IMR-90 (cell line): ENCODE measurements around the gene STARD10.

ENCODE experiments used
- MAFK ChIP-seq: IDR thresholded peaks from 2 replicates; pipeline ENCODE4 v1.6.1; 2012; ENCODE audit warnings: low read depth, low read length, improper control_type of control experiment
- NFE2L2 ChIP-seq: fragments of 150-350 bp; IDR thresholded peaks from 2 replicates; pipeline ENCODE4 v1.6.1; 2016; ENCODE audit warnings: low read depth, mild to moderate bottlenecking, low read length
- POLR2A ChIP-seq: IDR thresholded peaks from 2 replicates; pipeline ENCODE4 v1.6.1; 2012; ENCODE audit warnings: mild to moderate bottlenecking, low read depth, low read length
- TF ChIP-seq, protein P1 (sequence below): conservative IDR thresholded peaks from 2 replicates; pipeline ENCODE4 v1.5.1; 2012; ENCODE audit warnings: mild to moderate bottlenecking, low read depth, low read length, improper control_type of control experiment

DNA sequence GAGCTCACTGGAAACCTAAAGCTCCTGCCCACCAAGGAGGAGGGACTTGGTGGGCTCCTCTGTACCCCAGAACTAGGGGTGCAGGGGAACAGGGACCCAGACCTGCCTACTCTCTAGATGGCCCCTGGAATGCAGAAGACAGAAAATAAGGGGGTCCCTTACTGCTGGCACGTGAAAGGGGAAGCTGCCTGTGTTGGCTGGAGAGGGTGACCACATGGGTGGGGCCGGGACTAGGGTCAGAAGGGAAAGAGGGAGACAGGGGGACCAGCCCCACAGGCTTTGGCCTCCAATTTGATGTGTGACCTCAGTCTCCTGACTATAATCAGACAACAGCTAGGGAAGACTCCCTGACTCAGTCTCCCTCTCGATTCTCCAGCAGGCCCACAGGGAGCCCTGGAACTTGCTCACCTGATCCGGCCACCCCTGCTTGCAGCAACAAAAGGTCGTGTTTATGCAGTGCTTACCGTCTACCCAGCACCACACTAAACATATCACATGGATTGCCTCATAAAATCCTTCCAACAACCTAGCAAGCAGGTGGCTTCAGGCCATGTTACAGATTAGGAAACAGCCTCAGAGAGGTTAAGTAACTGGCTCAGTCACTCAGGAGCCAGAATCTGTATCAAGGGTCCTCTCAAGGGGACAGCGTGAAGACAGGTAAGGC is 51.9 kb downstream of the STARD10 start:
- no peak for TF ChIP-seq MAFK
- TF ChIP-seq, protein P1, sequence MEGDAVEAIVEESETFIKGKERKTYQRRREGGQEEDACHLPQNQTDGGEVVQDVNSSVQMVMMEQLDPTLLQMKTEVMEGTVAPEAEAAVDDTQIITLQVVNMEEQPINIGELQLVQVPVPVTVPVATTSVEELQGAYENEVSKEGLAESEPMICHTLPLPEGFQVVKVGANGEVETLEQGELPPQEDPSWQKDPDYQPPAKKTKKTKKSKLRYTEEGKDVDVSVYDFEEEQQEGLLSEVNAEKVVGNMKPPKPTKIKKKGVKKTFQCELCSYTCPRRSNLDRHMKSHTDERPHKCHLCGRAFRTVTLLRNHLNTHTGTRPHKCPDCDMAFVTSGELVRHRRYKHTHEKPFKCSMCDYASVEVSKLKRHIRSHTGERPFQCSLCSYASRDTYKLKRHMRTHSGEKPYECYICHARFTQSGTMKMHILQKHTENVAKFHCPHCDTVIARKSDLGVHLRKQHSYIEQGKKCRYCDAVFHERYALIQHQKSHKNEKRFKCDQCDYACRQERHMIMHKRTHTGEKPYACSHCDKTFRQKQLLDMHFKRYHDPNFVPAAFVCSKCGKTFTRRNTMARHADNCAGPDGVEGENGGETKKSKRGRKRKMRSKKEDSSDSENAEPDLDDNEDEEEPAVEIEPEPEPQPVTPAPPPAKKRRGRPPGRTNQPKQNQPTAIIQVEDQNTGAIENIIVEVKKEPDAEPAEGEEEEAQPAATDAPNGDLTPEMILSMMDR = no peak
- no peak for TF ChIP-seq POLR2A
- TF ChIP-seq NFE2L2 = no peak
